Mesenteric fat pad (tissue), 1 donor: Measurements from ENCODE around the gene PXDN. TPM values are rescaled to one million over a fixed set of nuclear protein-coding genes. Genes with fewer than 3 reads are reported as not detected.
"Not testable (repeated sequence)": the region's sequence is repeated elsewhere in the genome, so short reads cannot be mapped to it uniquely, and the experiment has no call there.

Experiments used
- DNase-seq: peaks from one replicate; pipeline ENCODE4 v3.0.0-alpha.2; 2020; ENCODE audit warnings: low spot score
- total RNA-seq: library from RNA; stranded (reverse); fragmentation: NEBNext Ultra II Directional; extraction: Animal tissue kit (Norgen Biotek cat#: 25700); gene quantifications from one replicate; pipeline ENCODE4 v1.2.1, GENCODE V29; 2021
- donor health status: DM: yes; HTN: yes; CAD: no.

PXDN gene
- total RNA-seq, 1 donor from 2014 or later, result 228 TPM

DNA sequence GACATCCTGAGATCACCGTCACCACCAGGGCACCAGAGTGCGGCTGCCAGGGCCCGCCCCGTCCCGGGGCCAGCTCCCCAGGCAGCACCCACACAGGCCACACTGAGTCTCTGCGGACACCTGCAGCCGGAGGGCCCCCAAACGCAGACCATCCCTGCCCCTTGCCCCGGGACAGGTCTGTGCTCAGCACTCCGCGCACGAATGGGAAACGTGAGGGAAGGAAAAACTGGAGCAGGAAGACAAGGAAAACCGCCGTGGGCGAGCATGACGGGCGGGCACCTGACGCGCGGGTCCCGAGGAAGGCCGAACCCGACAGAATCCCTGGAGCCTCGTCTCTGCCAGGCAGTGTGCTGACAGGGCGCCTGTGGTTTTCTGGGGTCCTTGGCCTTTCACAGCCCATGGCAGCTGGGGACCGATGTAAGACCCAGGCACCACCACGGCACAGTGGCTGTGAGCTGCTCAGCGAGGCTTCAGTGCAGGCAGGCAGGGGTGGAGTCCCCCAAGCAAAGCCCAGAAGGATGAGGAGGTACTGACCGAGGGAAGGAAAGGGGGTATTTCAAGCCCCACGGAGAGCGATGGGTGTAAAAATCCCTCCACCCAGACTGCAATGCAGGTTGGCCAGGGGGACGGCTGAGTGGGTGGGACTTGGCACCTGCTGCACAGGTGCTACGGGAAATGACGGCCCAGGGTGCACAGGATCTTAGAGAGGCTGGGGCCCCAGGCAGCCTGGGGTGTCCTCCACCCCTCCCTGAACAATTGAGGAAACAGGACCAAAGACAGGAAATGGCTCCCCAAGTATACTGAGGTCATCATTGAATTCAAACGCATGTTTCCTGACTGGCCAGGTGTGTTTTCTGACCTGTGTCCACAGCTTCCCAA is 59.0 kb downstream of the PXDN start:
- no peak for DNase-seq

DNA sequence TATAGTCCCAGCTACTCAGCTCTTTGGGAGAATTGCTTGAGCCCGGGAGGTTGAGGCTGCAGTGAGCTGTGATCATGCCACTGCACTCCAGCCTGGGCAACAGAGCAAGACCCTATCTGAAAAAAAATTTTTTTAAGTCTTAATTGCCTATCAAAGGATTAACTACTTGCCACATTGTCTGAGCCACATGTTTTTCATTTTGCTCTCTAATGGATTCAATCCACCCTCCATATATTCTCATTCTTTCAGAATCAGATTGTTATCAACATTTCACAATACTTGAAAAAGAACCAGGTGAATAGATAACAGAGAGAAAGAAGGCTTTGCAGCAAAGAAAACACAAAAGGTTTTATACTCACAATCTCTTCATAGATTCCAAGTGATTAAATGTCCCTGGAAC is 61.0 kb downstream of the PXDN start:
- DNase-seq, result no peak

DNA sequence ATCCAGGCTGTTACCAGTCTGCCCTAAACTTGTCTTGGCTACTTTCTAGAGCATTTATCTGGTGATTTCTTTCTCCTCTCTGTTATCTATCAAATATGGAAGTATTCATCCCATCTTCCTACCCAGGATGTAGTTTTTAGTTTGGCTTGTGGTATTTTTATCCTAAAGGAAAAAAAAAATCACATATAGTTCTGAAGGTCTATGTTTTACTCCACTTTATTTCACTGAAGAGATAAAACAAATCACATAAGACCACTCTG is 62.2 kb downstream of the PXDN start:
- DNase-seq, result no peak

DNA sequence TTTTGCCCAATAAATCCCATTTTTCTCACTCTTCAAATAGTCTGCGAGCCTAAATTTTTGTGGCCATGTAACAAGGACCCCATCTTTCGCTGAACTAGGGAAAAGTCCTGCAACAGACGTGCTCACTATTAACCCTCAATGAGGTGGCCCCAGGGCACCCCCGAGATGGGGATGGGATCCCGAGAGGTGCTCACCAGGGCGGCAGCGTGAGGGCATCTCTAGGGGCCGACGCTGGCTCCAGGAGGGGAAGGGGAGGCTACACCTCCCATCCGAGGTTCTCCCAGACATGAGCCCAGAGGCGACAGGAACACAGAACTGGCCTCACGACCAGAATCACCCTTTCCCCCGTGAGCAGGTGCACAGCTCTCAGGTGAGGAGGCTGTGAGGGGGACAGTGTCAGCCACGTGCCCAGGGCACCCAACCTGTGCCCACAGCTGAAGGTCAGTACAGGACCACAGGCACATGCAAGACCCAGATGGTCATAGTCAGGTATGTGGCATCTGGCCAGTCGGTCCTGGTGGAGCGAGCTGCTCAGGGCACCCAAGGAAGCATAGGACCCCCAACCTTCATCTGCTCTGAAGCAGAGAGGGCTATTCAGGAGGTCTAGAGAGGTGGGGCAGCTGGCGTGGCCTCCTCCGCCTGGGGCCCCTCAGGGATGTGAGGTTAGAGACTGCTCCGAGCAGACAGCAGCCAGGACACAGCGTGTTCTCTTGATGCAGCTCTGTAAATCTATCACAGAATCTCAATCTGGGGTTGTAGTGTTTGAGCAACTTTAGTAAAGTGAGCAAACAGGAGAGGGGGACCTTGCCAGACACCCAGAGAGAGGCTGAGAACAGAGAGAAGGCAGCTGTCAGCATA is 62.8 kb downstream of the PXDN start:
- DNase-seq, result peak; percentile 83

DNA sequence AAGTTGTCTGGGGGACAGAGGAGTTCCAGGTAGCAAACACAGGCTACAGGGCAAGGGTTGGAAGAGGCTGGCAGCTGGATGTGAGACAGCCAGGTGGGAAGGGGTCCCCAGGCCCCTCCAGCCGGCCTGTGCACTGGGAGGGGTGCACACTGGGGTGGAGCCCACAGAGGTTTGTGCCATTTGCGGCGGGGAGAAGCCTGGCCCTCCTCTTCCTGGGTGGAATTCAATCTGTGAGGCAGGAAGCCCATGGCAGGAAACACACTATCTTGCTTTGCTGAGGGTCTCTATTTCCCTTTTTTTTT is 63.3 kb downstream of the PXDN start:
- DNase-seq, result peak; percentile 57

DNA sequence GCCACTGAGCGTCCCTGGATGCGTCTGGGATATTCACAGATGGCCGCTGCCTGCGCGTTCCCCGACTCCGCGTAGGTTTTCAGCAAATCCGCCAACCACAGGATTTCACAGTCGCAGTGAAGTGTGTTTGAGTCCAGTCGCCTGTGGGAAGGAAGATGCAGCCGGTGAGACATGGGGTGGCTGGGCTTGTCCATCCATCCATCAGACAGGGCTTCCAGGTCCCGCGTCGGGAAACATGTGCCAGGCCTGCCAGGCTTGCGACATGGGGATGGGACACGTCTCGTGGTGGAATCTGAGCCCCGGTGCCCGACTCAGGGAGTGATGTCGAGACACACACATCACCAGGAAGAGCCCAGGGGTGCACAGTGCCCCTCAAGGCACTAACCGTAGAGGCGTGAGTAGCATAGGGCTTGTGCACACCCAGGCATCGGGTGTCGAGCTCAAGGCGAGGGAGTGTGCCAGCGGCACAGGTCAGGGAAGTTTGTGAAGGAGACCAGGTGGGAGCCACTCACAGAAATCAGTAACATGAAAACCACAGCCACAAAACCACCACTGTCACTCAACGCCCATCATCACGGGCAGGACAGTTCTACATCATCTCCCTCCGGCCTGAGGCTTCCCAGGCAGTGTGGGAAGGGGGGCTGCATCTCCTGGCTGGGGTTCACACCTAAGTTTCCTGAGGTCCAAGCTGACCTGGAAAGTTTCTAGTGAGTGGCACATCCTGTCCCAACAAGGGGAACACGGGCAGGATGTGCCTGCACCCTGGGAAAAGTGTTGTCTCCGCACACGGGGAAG is 63.9 kb downstream of the PXDN start:
- DNase-seq, result peak; percentile 84

DNA sequence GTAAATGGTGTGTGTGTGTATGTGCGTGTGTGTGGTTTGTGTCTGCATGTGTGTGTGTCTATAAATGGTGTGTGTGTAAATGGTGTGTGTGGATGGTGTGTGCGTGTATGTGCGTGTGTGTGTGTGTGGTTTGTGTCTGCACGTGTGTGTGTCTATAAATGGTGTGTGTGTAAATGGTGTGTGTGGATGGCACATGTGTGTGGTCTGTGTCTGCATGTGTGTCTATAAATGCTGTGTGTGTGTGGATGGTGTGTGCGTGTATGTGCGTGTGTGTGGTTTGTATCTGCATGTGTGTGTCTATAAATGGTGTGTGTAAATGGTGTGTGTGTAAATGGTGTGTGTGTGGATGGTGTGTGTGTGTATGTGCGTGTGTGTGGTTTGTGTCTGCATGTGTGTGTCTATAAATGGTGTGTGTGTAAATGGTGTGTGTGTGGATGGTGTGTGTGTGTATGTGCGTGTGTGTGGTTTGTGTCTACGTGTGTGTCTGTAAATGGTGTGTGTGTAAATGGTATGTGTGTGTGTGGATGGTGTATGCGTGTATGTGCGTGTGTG is 64.8 kb downstream of the PXDN start:
- peak; percentile 35 for DNase-seq

DNA sequence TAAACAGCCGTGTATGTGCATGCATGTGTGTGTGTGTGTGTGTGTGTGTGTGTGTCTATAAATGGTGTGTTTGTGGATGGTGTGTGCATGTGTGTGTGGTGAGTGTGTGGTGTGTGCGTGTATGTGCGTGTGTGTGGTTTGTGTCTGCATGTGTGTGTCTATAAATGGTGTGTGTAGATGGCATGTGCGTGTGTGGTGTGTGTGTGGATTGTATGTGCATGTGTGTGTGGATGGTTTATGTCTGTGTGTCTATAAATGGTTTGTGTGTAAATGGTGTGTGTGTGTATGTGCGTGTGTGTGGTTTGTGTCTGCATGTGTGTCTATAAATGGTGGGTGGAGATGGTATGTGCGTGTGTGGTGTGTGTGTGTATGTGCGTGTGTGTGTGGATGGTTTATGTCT is 65.2 kb downstream of the PXDN start:
- DNase-seq, result not testable (repeated sequence)

DNA sequence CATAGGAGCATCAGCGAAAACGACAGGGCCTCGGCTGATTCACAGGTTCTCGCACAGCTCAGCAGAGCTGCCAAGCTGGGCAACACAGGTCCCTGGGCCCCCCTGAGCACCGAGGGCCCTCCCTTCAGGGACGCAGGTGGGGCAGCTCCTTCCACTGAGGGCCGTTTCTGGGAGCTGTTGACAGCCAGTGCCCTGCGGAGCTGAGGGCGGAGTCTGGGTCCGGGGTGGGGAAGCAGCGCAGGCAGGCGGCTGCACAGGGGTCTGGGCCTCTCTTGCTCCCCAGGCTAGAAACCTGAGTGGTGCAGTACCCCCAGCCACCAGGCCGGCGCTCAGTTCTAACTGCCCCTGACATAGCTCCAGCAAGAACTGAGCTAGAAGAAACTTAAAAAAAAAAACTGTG is 65.7 kb downstream of the PXDN start:
- DNase-seq, result peak; percentile 77

DNA sequence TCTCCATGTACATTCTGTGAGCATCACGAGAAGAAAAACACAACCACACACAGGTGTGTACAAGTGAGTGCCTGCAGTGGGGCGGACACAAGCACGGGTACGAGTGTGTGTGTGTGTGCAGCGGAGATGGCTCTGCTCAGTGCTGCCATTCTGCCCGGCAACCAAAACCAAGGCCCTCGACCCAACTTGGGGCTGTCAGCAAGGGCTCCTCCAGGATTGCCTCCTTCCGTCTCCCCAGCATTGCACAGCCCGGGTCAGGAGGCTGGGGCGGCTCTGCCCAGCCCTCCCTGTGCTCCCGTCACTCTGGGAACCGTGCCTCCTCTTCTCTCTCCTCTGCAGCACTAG is 66.5 kb downstream of the PXDN start:
- DNase-seq, result peak; percentile 71

DNA sequence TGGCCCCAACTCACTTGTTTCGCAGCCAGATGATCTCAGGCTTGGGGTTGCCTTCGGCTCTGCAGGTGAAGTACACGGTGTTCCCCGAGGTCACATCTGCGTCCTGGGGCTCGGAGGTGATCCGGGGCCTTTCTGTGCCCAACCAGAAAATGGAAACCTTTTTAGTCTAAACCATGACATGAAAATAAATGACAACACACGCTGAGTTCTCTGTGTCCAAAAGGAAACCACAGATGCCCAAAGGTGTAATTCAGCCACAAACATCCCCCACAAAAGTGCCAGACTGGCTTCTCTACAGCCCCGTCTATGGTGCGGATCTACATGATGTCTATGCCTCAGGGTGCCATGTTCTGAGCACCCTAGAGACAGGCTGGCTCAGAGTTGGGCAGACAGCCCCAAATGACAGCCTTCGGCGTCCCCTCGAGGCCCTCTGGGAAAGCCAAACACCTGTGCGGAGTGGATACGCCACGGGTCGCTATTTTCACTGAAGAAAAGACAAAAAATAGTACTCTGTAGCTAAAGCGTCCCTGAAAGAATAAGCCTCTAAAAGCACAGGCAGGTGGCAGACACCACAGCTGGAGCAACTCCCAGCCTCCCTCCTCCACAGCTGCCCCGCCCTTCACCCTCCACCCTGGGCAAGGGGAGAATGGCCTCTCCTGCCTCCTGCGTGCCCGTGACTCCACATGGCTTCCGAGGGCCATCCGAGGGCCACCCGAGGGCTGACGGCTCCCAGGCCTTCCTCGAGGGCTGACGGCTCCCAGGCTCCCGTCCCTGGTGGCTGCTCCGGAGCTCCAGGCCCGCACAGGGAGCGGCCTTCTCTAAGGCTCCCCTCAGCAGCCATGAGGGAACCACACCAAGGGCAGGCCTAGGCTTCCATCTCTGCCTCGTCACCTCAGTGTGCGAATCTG is 67.1 kb downstream of the PXDN start:
- peak; percentile 26 for DNase-seq

DNA sequence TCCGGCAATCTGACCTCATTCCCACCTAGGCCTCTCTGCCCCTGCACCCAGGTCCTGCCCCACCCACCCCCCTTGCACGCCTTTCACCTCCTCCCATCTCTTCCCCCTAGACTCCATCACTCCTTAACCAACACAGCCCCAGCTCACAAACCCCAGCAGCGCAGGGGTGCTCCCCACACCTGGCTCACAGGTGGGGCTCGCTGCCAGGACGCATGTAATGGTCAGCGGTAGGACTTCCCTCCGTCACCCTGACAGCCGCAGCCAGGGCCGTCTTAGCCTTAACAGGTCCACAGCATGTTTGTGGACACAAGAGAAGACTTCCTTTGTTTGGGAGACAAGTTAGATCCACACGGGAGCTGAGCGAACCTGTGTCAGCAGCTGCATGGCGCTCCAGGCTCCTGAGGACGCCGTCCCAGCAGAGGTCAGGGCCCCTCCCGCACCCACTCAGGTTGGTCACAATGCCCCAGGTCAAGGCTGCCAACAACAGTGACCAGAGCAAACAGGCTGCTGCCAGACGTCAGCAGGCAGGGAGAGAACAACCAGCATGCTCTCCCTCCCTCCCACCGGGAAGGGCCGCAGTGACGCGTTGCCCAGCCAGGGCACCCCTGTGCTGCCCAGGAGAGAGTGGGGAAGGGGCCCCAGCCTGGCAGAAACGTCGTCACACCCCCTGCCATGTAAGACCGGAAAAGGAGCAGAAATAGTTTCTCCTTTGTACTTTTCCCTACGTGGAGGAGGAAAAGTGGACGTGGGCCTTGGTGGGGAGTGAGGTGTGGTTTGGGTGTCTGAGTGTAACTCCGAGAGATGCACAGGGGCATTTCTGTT is 68.0 kb downstream of the PXDN start:
- DNase-seq, result peak; percentile 84

DNA sequence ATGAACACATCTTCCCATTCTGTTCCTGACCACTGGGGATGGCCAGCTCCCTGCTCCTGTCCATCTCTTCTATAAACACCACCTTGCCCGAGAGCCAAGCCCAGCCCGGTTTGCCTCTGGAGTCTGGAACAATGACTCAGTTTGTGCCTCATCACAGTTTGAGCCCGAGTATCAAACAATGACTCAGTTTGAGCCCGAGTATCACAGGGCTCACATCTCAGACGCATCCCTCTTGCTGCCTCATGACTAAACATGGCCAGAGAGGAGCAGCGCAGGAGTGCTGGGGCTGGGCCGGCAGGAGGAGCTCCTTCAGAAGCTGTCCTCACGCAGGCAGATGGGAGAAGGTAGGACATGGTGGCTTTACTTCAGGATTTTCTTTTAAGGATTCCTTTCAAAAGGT is 68.7 kb downstream of the PXDN start:
- peak; percentile 49 for DNase-seq

DNA sequence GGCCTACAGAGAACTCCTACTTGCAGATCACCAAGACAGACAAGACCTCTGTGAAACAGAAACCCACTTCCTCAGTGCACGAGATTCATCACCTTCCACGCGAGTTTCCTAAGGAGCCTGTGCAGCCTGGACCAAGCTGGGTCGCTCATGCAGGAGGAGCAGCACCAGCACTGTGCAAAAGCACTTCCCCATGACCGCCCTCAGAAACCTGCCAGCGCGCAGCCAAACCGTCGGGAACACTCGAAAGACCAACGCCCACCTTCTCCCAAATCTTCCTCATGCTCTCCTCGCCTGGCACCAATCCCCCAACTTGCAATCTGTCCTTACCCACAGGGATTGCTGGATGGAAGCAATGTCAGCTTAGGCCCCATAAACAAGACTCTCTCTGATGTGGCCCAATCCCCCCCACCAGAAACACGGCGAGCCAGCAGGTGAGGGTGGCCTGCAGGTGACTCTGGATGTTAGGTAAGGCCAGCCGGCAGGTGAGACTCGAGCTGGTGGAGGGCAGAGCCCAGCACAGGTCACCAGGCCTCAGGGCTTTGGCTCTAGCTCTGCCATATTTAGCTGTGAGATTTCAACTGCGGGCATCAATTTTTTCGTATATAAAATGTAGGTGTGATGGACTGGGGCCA is 69.4 kb downstream of the PXDN start:
- peak; percentile 43 for DNase-seq

DNA sequence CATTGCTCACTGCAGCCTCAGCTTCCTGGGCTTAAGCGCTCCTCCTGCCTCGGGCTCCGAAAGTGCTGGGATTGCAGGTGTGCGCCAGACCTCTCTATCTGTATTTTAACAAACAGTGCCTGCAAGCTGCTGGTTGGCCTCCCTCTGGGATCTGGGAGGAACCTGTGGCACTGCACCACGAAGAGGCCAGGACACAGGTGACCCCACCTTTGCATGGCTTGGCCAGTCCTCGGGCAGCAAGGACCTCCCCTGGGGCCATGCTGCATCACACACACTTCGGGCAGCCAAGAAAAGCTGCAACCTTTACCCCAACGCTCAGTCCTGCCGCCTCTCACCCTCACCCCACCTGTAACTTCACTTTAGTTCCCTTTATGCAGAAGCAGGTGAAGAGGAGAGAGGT is 70.0 kb downstream of the PXDN start:
- peak; percentile 65 for DNase-seq

DNA sequence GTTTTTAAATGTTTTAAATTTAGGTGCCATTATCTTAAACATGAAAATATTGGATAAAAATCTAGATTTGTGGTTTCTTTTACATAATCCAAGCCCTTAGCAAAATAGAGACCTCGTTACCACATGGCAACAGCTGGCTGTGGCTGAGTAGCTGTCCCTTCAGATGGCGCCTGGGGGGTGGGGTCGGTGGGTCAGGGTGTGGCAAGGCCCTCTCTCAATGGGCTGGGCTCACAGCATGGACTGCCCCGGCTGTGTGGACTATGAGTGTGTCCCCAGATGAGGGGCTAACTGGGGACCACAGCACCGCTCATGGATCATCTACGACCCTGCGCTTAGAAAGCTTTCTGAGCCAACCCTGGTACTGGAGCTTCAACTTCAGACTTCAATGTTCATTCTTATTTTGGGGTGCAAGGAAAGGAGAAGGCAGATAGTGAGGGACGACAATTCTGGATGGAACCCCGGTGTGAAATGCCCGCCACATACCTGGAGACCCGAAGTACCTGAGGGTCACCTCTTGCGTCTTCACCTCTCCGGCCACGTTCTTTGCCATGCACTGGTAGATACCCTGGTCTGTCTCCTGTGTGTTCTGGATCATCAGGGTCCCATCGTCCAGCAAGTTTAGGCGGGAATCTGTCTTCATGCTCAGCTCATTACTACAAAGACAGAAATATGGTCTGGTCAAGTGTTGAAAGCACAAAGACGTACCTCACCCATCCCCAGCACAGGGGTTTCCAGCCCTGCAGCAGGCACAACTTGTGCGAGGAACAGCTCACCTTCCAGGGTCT is 71.0 kb downstream of the PXDN start:
- DNase-seq, result peak; percentile 71

DNA sequence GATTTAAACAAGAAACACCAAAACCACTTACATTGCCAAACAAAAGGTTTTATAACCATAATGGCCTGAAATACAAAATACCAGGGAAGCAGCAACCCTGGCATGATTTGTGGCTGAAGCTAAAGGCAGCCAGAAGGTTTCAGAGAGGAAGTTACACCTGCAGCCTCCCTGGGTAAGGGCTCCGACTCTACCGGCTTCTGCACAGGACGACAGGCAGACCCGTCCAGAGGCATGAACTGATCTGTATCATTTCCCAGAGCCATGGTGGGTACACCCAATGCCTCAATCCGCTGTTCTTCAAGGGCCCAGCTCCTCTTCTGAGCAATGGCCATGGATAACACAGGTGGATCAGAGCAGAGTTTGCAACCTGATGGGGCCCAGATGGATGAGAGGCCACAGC is 71.6 kb downstream of the PXDN start:
- peak; percentile 39 for DNase-seq

DNA sequence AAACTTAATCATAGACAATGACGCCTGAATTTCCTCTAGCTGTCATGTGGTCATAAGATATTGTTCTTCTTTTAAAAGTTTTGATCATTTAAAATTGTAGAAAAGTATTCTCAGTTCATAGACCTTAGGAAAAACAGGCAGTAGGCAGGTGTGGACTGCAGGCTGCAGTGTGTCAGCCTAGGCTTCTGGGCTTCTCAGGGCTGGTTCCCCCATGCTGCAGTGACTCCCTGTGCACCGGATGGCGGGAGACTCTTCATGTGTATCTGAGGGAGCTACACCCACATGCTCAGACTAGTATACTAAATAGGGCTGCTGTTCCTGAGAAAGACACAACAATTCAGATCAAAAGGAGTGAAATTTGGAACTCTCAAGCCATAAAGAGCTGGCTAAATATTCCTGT is 72.4 kb downstream of the PXDN start:
- DNase-seq, result peak; percentile 74

DNA sequence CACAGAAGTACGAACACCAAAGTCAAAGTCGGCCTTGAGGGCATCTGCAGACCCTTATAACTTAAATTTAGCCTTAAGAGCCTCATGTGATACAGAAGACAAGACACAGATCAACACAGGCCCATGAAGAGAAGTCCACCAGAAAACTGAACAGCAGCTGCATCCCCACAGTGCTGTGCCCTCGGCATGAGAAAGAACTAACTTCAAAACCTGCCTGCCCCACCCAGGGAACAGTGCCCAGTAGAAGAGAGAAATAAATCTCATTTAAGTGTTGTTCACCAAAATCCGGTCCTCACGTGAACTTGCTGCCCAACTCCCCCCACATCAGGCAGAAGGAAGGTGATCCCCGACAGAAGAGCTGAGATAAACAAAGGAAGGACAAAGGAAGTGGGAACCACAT is 73.7 kb downstream of the PXDN start:
- peak; percentile 20 for DNase-seq
